Measurements from ENCODE around the gene IL17D. TPM values are rescaled to one million over a fixed set of nuclear protein-coding genes. Genes with fewer than 3 reads are reported as not detected.
A peak's percentile ranks its signal among the peaks of the same experiment; 100 is the strongest.

The IL17D gene
- total RNA-seq, 4 donors from 2014 or later: 1.1 to 1.4 TPM; not detected in 2

- peak overlapping the region; percentile 14 to 44 (median 42) for H3K27ac ChIP-seq
- H3K36me3 ChIP-seq: no peaks in the 10 kb centered on the region
- no peak for DNase-seq
- peaks cover 0 to 14% (median 9%) of the 10 kb centered on the region in 4 donors for H3K4me1 ChIP-seq
- TF ChIP-seq CTCF (IDR thresholded peaks at IDR 0.05) (no peak), POLR2AphosphoS5 (IDR thresholded peaks at IDR 0.05) (no peak), EP300 (IDR thresholded peaks at IDR 0.05; ENCODE audit: low read depth) (no peak), POLR2A (IDR thresholded peaks at IDR 0.05) (no peak)
- WGBS, 2 donors (ENCODE audit: low coverage in 1 of 2): 33 to 64% methylated on average over 1 to 8 of the region's 8 CpGs
- intact Hi-C loops (cut with DNase I; ENCODE audit: low total_unique reads) (loop anchor here (5.0 to 10.0 kb wide), 2 partner anchors 111 to 208 kb away; no protein-coding TSS in a partner anchor), in situ Hi-C loops (cut with MboI; ENCODE audit: low pct_ligation_motif_present in 1 of 4, low pct_unique_long_range_greater_than_20kb in 1 of 4, low sequenced_read_pairs in 3 of 4) (loop anchor here in 3 of 4 donors (10.0 to 25.0 kb wide), 6 partner anchors 98 to 373 kb away; partner anchors contain the start of gene XPO4 (in 2 of the 3))
- H3K4me3 ChIP-seq: no peak overlapping the region
- no peaks in the 10 kb centered on the region for H3K9me3 ChIP-seq
- peaks cover 5% of the 10 kb centered on the region for H3K27me3 ChIP-seq
These were observed 10.7 kb downstream of the IL17D start for GRCh38 chr13:20714161-20714560.

DNA sequence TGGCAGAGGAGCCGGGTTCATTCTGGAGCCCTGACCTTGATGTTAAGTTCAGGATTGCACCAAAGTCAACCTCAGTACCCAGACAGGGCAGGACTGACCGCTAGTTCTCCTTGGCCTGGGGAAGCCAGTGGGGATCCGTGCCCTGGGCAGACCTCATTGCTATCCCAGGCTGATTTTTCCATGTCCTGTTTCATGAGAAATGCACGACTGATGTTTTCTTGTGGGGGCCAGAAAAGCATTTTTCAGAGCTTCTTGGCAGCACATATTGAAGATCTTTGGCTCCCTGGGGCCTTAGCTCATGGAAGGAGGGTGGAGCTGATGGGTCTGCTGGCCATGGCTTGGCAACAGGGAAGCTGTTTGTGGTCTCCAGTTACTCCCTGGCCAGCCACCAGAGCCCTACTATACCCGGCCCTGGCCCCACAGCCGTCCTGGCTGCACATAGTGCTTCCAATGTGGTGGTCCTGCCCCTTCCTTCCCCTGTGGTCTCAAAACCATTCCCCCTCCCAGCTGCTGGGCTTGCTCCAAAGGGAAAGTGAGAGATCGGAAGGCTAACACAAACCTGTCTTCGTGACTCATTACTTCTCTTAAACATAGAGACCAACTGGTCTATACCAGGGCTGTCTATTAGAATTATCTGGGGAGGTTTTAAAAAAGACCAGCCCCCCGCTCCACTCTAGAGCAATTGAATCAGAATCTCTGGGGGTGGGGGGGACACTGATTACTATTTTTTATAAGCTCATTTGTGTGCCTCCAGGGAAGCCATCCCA, 11.2 kb downstream of the IL17D start:
- Histone ChIP-seq H3K9me3 (no peaks in the 10 kb centered on the region), H3K27me3 (peaks cover 5% of the 10 kb centered on the region), H3K36me3 (no peaks in the 10 kb centered on the region), H3K4me1 (peaks cover 0 to 14% (median 9%) of the 10 kb centered on the region in 4 donors), H3K4me3 (no peak overlapping the region), H3K27ac (peak overlapping the region; percentile 14 to 44 (median 42))
- 75 to 80% methylated on average over 1 to 9 of the region's 9 CpGs for WGBS, 2 donors (ENCODE audit: low coverage in 1 of 2)
- in situ Hi-C loops (cut with MboI; ENCODE audit: low pct_ligation_motif_present in 1 of 4, low pct_unique_long_range_greater_than_20kb in 1 of 4, low sequenced_read_pairs in 3 of 4): loop anchor here (5.0 to 25.0 kb wide), 7 partner anchors 98 to 373 kb away; partner anchors contain the start of gene XPO4 (in 2 of the 4)
- intact Hi-C loops (cut with DNase I; ENCODE audit: low total_unique reads): loop anchor here (5.0 to 10.0 kb wide), 2 partner anchors 110 to 208 kb away; no protein-coding TSS in a partner anchor
- TF ChIP-seq EP300 (IDR thresholded peaks at IDR 0.05; ENCODE audit: low read depth) (no peak), CTCF (IDR thresholded peaks at IDR 0.05) (no peak), POLR2A (IDR thresholded peaks at IDR 0.05) (no peak), POLR2AphosphoS5 (IDR thresholded peaks at IDR 0.05) (no peak)
- DNase-seq: no peak

DNA sequence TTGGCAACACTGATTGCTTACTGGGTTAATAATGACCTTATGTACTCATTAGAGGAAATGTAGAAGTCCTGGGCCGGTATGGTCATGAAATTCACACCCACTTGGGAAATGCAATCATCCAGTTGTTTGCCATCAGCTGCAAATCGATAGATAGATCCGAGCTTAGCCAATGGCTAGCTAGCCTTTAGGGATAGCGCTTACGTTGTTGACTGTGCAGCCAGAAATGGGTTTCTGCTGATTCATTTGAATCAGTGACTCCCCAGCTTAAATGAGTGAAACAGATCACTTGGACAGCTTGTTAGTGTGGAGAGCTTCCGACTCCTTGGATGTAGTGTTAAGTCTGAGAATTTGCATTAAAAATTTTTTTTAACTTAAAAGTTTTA, 11.8 kb downstream of the IL17D start:
- H3K27me3 ChIP-seq: peaks cover 5% of the 10 kb centered on the region
- peaks cover 0 to 14% (median 9%) of the 10 kb centered on the region in 4 donors for H3K4me1 ChIP-seq
- intact Hi-C loops (cut with DNase I; ENCODE audit: low total_unique reads): loop anchor here (10.0 kb wide), 1 partner anchor 109 kb away; no protein-coding TSS in a partner anchor
- no peak overlapping the region for H3K27ac ChIP-seq
- H3K36me3 ChIP-seq: no peaks in the 10 kb centered on the region
- no peak for DNase-seq
- in situ Hi-C loops (cut with MboI; ENCODE audit: low pct_ligation_motif_present in 1 of 4, low pct_unique_long_range_greater_than_20kb in 1 of 4, low sequenced_read_pairs in 3 of 4): loop anchor here (5.0 to 25.0 kb wide), 7 partner anchors 97 to 372 kb away; partner anchors contain the start of gene XPO4 (in 2 of the 4)
- no peaks in the 10 kb centered on the region for H3K9me3 ChIP-seq
- H3K4me3 ChIP-seq: no peak overlapping the region
- no peak for TF ChIP-seq POLR2A (IDR thresholded peaks at IDR 0.05)
- TF ChIP-seq CTCF (IDR thresholded peaks at IDR 0.05): no peak
- TF ChIP-seq POLR2AphosphoS5 (IDR thresholded peaks at IDR 0.05): no peak
- TF ChIP-seq EP300 (IDR thresholded peaks at IDR 0.05; ENCODE audit: low read depth): no peak
- WGBS, 2 donors (ENCODE audit: low coverage in 1 of 2): 92% methylated on average over 5 to 6 of the region's 6 CpGs

DNA sequence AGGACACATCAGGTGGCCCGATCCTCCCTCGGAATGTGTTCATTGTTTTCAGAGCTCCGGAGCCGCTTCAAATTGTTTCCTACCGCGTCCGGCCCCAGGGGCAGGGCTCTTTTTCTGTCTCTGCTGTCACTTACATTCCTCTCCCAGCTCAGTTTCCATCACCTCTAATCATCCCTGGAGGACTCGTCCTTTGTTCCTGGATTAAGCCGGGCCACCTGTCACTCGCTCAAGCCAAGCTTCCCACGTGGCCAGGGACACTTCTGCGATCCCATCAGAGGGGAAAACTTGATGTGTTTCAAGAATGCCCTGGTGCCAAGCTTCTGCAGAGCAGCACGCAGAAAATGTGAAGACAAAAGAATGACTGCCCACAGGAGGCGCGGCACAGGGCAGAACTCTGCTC, 13.5 kb downstream of the IL17D start:
- intact Hi-C loops (cut with DNase I; ENCODE audit: low total_unique reads): loop anchor here (10.0 kb wide), 1 partner anchor 108 kb away; no protein-coding TSS in a partner anchor
- 82 to 87% methylated on average over 5 to 15 of the region's 15 CpGs for WGBS, 2 donors (ENCODE audit: low coverage in 1 of 2)
- in situ Hi-C loops (cut with MboI; ENCODE audit: low pct_ligation_motif_present in 1 of 4, low pct_unique_long_range_greater_than_20kb in 1 of 4, low sequenced_read_pairs in 3 of 4): loop anchor here (5.0 to 25.0 kb wide), 7 partner anchors 95 to 370 kb away; partner anchors contain the start of gene XPO4 (in 2 of the 4)

More for the DNA sequence above, 13.5 kb downstream of the IL17D start:
- H3K4me3 ChIP-seq: no peak overlapping the region
- H3K4me1 ChIP-seq: peaks cover 0 to 23% (median 17%) of the 10 kb centered on the region in 4 donors
- H3K36me3 ChIP-seq: no peaks in the 10 kb centered on the region
- H3K9me3 ChIP-seq: no peaks in the 10 kb centered on the region
- no peak for DNase-seq
- no peak overlapping the region for H3K27ac ChIP-seq
- H3K27me3 ChIP-seq: peaks cover 17% of the 10 kb centered on the region
- no peak for TF ChIP-seq POLR2A (IDR thresholded peaks at IDR 0.05)
- no peak for TF ChIP-seq CTCF (IDR thresholded peaks at IDR 0.05)
- TF ChIP-seq EP300 (IDR thresholded peaks at IDR 0.05; ENCODE audit: low read depth): no peak
- TF ChIP-seq POLR2AphosphoS5 (IDR thresholded peaks at IDR 0.05): no peak

Measured in transverse colon (tissue), 4 donors.